HG03064 (cell line): ENCODE measurements around the gene TACO1.

Experiments used
- ATAC-seq: cut with Tn5 transposase; IDR thresholded peaks from one replicate; pipeline ENCODE4 v1.9.1; 2021; ENCODE audit warnings: low read depth; ENCODE audit not compliant: unreplicated experiment

Gene TACO1

DNA sequence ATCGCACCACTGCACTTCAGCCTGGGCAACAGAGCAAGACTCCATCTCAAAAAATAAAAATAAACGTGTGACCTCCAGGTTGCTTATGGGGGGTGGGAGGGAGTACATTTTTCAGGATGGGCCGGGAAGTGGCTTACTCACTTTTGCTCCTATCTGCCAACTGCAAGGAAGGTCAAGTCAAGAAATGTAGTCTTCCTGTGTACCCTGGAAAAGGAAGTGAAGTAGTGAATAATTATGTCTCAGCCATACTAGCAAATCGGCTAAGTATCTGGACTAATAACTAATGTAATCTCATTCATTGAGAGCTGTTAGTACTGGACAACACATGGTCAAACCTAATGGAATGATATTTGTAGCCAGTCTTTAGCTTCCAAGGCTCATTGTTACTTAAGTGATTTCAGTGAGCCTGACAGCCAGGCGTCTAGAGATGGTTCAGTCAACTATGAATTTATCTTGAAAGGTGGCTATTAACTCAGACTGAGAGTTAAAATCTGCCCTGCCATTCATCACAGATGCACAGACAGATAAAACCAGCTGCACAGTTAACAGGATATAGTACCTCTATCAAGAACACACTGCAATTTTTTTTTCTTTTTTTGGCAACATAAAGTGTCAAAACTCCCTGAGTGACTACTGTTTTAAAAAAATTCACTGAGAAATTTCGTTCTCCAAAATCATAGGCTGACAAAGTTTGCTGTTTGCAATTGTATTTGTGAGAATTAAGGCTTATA, 3.7 kb upstream of the TACO1 start:
- no peak for ATAC-seq

DNA sequence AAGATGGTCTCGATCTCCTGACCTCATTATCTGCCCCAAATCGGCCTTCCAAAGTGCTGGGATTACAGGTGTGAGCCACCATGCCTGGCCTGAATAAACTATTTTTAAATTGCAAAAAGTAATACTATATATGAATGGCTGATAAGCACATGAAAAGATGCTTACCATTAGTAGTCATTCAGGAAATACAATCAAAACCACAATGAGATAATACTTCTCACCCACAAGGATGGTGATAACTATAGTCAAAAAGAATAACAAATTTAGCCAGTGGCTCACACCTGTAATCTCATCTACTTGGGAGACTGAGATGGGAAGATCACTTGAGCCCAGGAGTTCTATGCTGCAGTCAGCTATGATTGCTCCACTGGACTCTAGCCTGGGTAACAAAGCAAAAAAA, 2.4 kb upstream of the TACO1 start:
- no peak for ATAC-seq

DNA sequence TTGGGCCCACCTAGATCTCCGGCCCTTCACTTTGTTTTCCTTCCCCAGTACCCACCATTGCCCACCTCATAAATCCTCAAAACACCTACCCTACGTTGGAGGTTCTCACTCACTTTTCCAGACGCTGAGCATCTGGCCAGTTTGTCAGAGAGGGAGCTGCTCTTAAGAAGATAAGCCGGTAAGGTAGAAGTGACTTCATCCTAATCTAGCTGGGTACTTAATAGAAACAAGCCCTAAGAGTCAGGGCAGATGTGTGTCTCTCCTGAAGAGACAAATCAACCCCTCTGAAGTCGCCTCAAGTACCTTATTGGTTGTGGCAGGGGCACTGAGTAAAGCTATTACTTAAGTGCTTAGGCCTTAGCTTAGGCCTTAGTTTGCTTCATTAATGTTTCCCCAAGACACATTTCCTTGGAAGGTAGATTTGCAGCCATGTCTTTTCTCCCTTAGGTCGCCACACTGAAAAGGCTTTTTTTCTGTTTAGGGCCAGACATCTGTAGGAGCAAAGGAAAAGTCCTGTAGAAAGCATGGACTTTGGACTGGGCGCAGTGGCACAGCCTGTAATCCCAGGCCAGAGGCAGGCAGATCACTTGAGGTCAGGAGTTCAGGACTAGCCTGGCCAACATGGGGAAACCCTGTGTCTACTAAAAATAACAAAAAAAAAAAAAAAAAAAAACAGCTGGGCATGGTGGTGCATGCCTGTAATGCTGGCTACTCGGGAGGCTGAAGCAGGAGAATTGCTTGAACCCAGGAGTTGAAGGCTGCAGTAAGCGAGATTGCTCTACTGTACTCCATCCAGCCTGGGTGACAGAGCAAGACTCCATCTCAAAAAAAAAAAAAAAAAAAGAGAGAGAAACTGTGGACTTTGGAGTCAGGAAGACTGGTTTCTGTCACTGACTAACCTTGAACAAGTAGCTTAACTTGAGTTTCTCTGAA, 1.0 kb downstream of the TACO1 start:
- ATAC-seq, result no peak

DNA sequence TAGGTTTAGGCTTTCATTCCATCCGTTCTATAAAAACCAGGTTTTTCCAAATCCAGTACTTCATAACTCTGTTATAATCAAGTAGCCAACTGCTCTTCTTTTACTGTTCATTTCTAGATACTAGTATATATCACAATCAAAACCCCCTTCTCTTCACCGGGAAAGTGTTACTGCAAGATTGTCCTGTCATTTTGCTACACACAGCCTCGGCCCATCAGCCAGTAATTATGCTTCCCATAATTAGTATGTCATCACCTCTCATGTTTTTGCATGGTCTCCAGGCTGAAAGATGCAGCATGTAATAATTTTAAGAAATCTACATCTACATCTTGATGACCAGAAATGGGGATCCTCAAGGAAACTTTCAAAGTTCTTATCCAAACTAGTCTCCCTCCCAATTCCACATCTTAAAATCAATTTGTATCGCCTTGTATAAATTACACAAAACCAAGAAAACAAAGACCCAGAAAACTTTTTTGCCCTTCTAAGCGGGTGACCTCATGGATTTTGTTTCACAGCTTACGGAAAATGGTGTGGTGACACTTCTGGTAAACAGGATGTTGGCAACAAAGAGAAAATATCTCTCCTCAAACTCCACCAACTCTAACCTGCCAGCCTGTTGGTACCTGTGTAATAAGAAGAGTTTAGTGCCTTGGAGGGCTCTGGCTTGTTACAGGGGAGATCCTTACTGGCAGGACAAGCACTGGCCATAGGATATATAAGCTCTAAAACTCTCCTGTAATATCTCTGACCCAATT, 9.3 kb downstream of the TACO1 start:
- no peak for ATAC-seq

DNA sequence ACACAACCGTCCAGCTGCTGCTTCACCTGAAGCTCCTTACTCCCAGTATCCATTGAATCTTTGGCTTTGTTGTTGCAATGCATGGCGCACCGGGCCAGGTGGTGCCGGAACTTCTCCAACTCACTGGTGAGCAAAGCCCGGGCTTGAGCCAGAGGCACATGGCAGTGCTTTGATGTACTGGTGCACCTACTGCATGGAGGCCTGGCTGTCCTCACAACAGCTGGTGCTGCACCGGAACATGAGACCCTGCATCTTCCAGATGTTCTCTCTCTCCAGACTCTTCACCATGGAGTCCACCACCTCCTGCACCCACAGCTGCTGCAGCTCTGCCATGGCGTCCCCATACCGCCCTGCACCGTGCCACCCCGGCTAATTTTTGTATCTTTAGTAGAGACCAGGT, 10.2 kb downstream of the TACO1 start:
- ATAC-seq, result no peak

DNA sequence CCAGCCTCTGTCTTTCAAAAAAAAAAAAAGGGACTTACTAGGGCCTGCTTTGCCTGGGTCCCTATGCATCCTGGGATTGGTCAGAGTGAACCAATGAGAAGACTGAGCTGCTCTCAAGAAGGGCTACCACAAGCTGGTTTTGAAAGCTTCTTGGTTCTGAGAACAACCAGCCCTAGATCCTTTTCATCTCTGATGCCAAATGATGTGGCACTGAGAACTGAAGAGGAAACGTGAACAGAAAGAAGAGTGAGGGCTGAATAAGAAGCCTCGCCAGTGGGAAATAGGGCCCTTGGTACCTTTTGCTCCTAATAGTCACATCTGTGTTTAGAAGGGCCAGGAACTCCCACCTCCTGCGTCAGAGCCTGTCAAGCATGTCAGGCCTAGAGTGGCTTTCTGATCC, 10.7 kb downstream of the TACO1 start:
- ATAC-seq, result no peak

DNA sequence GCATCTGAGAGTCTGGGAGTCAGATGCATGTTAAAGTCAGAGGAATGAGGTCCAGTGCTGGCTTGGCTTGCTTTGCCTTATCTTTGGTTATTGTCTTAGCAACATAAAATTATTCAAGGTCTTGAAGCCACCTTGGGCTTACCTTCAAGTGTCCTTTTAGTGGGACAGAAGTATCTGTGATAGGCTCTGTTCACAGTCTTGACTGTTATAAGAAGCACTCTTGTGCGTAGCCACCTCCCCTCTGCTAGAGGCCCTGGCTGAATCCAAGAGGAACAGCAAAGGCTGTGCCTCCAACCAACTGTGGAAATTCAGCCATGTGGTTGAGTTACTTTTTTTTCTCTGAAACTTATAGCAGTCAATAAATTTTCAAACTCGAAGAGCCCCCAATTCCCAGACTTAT, 13.0 kb downstream of the TACO1 start:
- no peak for ATAC-seq

DNA sequence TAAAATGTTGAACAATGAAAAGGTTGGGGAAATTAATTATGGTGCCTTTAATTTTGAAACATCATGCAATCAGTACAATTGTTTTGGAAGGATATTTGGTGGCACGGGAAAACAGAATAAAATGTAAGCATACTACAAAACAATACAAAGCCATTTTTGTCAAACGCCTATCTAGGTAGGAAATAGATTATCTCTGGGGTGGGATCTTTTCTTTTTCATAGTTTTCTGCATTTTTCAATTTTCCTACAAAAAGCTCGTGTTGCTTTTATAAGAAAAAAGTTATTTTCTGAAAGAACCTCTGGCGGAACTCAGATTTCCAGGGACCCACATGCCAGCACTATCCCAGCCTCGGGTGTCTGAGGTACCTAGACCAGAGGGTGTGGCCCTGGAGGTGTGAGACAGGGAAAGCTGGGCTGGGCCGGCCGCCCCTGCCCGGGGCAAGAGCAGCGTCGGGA, 20.6 kb downstream of the TACO1 start:
- ATAC-seq, result no peak

DNA sequence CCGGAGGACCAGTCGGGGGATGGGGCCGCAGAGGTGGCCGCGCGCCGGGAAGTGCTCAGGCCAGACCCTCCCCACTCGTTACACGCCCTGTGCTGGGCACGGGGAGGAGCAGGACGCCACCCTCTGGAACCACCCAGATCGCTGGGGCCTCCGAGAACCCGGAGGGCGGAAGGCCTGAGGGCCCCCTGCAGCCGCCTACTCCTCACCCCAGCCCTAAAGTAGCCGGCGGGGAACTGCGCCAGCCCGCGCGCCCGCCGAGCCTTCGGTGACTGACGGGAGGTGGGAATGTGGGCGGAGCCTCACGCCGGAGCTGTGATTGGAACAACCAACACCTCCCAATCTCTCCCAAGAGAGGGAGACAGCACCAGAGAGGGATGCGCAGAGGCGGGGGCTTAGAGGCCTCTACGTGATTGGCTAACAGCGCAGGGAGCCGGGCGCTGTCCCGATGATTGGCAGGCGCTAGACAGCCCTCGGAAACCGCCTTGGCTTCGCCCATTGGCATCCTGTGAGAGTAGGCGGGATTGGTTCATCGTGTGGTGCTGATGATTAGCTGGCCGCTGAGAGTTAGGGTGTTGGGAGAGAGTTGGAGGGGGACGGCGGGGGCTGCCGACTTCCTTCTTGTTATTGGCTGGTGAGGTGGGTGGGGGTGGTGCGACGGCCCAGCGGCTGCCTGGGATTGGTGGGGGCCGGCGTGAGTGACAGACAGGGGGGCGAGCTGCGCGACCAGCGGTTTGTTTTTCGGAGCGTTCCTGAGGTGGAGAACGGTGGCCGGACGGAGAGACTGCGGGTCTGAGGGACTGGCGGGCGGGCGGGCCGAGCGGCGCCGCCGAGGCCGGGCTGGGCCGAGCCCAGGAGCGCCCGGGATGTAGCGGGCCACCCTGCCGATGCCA, 21.2 kb downstream of the TACO1 start, which contains the start of gene MAP3K3:
MAP3K3 (plus strand) TSS at position 734 of the 890 bp plus-strand sequence. CDS start 343 bp downstream, outside the sequence.
- peak; percentile 84 for ATAC-seq

DNA sequence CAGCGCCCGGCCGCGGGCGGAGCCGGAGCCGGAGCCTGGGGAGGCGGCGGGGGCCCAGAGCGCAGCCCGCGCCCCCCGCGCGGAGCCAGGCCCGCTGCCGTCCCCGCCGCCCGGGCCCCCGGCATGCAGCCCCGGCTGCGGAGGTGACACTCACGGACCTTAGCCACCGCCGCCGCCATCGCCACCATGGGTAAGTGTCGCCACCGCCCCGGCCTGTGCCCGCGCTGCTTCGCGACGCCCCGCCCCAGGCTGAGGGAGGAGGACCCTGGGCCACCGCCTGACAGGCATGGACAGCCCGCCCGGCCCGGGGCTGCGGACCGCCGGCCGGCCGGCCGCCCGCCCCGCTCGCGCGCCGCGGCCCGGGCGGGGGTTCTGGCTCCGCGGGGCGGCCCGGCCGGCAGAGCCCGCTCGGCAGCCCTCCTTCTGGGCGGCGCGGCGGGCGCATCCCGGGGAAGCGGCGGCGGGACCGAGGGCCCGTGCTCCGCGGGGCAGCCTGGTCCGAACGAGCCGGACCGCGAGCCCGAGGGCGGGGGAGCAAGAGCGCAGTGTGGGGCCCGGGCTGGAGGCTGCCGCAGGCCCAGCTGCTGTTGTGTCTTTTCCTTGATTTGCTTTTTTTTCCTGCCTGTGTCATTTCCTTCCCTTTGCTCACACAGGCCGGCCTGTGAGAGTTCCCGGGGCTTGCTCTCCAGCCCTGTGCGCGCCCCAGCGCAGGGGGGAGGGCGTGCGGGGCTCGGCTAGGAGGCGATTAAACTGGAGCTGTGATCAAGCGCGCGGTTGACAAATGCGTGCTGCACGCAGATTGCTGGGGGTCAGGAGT, 22.1 kb downstream of the TACO1 start:
- ATAC-seq, result peak; percentile 31

DNA sequence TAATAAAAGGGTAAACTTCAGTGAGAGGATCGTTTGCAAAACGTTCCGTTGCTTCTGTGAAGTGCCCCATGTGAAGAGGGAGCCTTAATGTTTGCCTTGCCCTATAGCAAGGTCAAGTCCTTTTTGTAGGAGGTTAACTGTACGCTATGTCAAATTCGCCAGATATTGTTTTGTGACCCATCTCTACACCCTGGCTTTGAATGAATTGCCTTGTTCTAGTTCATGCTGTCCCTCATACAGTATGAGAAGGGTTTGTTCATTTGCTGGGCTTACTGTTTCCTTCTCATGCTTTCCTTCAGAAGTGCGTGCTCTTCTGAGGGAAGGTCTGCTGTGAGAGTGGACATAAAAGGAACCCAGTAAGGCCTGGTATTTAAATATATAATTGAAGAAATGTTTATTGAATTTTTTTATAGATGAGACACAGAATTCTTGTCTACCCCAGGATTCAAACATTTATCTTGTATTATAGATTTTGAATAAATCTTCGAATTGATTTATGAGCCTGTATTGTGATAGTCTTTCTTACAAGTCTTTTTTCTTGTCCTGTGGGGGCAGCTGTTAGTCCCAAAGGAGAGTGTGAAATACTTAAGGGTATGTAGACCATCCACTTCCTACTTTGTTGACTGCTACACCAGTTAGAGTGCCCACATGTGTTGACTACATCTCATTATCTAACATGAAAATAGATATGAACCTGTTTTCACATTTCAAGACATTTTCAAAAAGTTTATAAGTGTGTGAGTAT, 23.3 kb downstream of the TACO1 start:
- no peak for ATAC-seq

DNA sequence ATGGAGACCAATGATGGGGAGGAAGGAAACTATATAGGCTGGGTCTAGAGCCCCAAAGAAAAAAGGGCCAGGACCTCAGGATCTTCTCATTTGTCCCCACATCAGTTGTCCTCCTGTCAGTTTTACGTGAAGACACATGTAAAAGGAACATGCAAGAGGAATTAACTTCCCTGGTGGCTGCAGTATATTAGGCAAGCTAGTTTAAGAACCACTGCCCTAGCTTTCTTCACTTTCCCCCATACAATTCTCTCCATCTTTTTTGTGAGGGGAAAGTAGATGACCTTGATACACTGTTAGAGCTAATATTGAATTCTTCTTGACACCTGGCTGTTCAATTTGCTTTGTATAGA, 23.8 kb downstream of the TACO1 start:
- no peak for ATAC-seq

DNA sequence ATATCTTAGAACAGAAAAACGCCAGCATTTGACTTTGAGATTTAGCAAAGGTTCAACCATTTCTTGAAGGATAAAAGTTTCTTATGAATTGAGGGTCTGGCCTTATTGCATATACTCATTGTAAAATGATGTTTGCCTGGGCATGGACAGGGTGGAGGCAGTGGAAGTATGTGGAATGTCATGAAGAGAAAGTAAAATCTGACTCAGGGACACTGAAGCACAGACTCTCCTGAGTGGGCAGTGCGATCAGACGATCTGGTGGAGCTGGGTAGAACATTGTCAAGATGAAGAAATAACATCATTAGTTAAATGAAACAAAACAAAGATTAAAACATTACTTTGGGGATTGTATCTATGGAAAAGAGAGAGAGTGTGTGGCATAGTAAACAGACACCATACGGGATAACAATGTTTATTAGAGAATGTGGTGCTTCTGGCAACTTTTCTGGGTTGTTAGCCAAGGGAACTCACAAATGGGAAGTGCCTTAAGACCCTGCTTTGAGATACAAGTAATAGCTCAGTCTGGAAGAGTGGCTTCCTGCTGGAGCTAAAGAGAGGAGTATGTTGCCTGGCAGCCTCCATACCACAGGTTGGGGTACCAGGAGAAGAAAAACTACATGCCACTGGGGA, 26.0 kb downstream of the TACO1 start:
- ATAC-seq, result no peak

DNA sequence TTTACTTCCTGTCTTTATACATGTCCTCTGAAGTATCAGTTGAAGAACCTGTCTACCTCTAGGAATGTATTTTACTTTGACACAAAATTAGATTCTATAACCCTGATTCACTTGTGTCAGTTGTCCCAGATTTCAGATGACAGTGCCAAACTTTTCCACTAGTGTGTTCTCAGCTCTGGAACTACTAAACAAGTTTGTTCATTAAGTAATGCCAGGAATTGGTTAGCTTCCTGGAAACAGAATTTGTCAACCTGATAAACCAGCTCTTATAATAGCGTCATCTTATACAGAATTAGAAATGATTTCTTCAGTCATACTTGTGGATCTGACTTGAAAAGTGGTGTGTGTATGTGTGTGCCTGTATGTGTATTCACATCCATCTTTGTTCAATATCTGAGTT, 28.9 kb downstream of the TACO1 start:
- ATAC-seq, result no peak

DNA sequence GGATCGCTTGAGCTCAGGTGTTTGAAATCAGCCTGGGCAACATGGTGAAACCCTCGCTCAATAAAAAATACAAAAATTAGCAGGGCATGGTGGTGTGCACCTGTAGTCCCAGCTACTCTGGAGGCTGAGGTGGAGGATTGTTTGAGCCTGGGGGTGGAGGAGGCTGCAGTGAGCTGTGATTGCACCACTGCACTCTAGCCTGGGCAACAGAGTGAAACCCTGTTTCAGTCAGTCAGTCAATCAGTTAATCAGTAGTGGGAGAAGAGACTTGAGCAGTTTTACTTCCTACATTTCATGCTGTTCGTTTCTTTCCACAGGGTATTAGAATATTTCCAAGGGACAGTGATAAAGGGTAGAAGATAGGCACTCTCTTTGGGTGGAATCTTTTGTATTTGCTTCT, 30.4 kb downstream of the TACO1 start:
- no peak for ATAC-seq

DNA sequence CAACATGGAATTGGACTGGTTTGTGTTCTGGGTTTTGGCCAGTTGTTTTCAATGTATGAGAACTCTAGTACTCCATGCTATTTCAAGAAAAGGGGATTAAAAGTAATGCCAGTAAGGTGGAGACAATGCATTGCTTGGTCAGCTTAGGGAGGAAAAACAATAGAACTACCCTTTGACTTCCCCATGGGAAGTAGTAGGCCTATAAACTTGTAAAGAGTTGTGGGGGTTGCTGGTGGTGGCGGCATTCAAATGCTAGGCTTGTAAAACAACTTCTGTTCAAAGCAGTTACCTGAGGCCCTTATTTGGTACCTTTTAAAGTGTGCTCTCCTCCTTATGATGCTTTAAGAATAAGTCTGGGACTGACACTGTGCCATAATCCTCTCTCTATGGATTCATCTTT, 30.9 kb downstream of the TACO1 start:
- no peak for ATAC-seq

DNA sequence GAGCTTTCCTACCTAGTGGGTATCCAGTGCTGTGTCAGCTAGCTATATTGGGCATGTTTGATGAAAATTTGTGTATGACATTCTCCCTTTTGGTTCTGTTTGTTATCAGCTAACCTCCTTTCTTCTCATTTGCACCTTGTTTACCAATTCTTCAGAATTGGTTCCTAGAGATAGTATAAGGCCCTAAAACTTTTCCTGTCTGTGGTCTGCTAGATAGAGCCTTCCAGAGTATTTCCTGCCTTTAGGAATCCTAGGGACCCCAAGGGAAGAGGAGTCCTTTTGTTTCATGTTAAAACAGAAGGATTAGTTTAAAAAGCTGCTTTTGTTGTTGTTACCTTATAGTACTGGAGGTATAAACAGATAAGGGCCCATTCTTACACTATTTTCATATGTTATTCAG, 33.0 kb downstream of the TACO1 start:
- ATAC-seq, result no peak

DNA sequence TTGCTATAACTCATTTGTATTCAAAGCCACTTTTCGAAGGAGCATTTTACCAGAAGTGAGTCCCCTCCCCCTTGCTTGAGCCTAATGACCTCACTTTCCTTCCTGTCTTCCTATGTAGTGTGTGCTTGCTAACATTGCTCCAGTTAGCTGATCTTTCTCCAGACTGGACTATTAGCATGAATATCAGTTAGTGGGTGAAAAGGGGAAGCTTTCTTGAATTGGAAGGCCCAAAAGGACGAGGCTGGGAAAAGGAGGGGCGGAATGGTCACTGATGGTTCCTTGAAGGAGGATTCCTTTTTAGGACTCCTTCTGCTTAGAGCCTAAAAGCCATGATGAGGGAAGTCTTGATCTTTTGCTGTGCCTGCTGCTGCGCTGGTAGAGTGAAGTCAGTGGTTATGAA, 33.5 kb downstream of the TACO1 start:
- ATAC-seq, result no peak
